Ramos (cell line): Measurements from ENCODE around the gene SMNDC1.
"Not testable (repeated sequence)": the region's sequence is repeated elsewhere in the genome, so short reads cannot be mapped to it uniquely, and the experiment has no call there.

Source experiments
- in situ Hi-C: fragments of 300-500 bp; cut with MboI; formaldehyde crosslinking; loops from one replicate; pipeline ENCODE4 v1.14.3; 2022; ENCODE audit warnings: low sequenced_read_pairs; ENCODE audit not compliant: unreplicated experiment

The SMNDC1 gene

DNA sequence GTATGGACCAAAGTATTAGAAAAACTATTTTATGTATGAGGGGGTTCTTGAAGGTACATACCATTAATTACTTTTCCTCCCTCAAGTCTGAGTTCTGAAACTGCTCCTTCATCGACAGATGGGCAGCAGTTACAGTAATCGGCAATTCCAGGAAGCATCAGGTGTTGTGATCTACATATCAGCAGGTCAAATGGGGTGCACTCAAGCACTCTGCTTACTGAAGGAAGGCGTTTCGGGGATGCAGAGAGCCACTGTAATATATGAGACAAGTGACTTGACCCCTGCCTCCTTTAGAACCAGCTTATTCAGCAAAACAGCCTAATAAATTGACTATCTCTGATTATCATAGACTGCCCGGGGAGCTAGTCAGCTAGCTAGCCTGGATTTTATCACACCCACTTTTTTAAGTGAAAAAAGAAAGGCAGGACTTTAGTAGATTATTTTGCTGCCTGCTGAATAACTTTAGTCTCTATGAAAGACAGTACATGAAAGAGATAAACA lies 4.2 kb downstream of the SMNDC1 start:
- in situ Hi-C loops = no loop called here

DNA sequence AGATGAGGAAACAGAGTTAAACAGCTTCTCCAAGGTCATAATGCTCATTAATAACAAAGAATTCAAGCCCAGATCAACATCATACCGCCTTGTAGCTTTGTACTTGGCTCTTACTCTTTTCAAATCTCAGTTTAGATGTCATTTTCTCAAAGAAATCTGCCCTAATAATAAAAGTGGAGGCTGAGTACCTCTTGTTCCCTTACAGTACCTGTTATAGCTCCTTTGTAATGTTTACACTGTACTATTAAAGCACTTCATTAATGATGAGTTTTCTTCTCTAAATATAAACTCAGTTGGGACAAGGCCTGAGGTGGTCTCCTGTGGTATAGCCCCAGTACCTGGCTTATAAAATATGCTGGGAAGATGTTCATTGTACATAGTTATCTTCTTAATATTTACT lies 7.8 kb downstream of the SMNDC1 start:
- in situ Hi-C loops = no loop called here

DNA sequence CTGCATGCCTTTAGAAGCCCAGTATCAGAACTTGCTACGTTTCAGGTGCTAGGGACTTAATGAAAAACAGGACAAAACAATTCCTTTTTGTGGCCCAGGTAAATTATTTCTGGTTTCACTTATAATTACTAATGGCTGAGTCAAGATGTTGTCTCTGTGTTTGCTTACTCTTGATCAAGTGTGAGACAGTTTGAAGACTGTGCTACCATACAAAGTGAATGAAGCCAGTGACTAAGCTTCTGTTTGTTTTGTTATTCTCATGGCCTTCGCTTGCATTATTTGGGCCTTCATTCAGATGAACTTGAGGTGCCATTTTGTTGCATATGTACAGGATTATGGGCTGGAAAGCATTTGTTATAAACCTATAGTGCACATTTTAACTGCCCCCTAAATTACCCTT lies 17.9 kb downstream of the SMNDC1 start:
- in situ Hi-C loops = loop anchor here (10.0 kb wide), 1 partner anchor 152 kb away; no protein-coding TSS in a partner anchor

DNA sequence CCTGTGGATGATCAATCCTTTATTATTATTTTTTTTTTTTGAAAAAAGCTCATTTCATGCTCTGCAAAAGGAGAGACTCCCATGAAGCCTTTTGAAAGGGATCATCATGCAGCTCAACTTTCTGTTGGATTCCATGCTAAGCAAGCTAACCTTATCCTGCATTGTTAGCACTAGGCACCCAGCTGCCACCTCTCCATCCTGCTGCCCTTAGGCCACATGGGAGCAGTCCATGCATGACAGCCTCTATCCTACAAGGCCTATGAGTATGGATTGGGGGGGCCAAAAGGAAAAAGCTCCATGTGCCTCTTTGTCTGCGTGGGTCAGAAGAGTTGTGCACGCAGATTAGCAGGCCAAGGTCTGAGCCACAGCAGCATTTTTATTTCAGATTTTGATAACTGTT lies 19.2 kb downstream of the SMNDC1 start:
- in situ Hi-C loops = loop anchor here (10.0 kb wide), 1 partner anchor 151 kb away; no protein-coding TSS in a partner anchor

DNA sequence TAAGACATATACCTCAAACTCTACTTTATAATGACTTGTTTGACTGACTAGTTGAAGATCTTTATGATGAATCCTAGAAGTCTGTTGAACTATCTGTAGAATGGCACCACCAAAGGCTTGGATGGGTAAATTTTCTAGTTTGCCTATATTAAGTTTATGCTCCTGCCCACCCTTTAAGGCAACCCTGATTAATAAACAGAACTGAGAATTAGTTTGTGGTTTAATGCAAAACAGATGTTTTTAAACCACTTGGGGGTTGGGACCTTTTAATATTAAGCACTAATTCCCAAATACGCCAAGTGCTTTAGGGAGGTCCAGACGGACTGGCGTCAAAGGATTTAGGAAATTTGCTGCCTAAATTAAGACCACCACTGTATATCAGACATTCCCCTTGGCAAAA lies 20.5 kb downstream of the SMNDC1 start:
- in situ Hi-C loops = loop anchor here (10.0 kb wide), 1 partner anchor 149 kb away; no protein-coding TSS in a partner anchor

DNA sequence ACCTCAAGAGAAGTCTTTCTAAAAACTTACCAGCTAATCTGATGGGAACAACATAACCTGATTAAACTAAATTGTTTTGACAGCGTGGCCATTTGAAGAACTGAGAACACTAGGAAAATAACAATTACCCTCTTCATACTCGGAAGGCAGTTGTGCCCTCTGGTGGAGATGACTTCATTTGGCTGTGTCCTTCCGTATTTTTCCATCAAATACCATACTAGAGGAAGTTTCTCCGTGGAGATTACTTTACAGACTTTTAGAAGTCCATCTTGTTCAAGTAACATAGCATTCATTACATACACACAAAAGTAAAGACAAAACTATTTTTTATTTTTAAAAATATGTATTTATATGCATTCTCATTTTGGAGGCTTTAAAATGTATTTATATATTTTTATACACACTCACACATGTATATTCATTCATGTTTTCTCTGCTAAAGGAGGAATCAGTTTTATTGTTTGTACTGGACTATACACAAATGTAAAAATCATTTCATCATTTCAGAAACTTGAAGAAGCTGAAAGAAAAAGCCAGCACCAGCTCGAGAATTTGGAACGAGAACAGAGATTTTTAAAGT lies 25.2 kb downstream of the SMNDC1 start:
- in situ Hi-C loops = no loop called here

DNA sequence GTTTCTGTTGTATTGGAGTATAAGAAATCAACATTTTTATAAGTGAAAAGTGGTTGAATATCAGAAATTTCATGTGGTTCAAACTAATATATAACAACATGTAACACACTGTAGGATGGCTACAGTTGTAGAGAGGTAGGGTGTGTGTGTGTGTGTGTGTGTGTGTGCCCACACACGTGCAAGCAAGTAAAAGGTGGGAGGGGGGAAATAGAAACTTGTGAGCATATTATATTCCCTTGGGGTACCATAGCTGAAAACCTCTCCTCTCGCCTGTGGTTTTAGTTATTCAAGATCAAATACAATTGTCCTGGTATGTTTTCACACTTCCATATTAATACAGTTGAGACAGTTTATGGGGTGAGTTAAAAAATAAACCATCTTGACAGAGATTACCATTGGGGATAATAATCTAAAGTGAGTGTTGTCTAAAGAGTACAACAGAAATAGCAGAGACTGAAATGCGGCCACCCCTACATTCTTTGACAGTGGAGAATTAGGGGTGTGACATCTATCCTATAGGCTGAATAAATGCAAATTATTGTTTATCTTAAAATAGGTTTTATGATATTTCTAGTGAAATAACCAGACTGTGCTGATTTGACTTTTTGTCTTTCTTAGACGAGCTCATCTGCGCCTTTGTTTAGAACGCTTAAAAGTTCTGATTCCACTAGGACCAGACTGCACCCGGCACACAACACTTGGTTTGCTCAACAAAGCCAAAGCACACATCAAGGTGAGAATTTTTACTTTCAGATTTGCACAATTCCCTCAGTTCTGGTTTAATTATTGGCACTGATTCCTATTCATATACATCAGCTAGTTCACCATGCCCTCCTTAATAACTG lies 25.9 kb downstream of the SMNDC1 start:
- in situ Hi-C loops = no loop called here

DNA sequence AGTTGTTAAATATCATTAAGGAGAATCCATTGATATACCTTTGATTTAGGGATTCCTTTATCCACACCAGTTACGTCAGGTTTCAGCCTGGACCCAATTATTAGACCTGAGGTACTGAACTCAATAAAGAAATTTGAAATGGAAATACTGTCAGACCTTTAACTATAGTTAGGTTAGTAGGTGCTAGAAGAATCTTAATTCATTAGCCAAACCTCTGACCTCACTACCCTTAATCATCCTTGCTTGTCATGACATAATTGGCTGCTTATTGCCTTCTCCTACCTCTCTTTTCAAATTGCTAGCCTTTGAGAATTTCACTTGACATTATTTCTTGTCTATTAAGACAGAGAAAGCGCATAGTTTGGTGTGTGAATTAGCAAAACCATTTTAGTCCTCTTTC lies 27.1 kb downstream of the SMNDC1 start:
- in situ Hi-C loops = no loop called here

DNA sequence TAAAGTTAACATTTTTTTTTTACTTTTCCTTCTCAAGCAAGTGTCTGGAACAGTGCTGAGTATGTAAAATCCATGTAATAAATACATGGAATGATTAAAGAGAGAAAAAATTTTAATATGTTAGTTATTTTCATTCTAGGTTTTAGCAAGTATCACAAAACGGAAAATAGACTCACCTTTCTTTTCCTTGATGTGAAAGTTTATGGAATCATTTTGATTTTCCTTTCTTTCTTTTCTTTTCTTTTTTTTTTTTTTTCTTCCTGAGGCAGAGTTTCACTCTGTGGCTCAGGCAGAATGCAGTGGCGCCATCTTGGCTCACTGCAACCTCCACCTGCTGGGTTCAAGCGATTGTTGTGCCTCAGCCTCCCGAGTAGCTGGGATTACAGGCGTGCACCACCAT lies 28.1 kb downstream of the SMNDC1 start:
- in situ Hi-C loops = no loop called here

DNA sequence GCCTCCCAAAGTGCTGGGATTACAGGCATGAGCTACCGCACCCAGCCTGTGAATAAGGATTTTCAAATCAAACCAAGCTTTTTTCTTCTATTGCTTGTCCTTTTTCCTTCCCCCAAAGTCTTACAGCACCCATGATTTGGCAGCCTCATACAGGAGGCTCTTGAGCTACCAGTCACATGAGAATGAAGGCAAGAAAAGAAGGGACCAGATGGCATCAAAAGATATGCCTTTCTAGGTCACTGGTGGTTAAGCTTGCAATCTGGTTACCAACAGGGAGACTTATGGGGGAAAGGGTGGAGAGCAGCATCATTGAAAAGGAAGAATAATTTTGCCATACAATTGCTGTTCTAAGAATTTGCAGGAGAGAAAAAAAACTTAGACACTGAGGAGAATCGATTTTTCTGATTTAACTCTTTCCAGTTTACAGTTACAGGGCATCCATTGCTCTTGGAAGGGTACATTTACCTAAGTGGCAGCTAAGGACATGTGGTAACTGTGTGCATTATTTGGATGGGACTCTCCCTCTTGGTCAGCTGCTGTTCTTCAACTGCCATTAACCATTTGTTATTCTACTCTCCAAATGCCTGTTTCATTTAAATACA lies 29.5 kb downstream of the SMNDC1 start:
- in situ Hi-C loops = no loop called here

DNA sequence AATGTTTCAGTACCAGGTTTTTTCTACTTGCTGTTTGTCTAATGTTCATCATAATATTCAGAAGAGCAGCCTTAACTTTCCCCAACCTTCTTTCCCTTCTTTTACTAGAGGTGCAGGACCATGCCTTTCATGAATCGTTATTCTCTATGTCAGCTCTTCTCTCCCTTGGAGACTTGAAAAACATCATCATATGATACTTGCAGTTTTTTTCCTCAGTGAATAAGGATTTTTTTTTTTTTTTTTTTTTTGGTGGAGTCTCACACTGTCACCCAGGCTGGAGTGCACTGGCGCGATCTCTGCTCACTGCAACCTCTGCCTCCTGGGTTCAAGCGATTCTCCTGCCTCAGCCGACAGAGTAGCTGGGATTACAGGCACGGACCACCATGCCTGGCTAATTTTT lies 30.1 kb downstream of the SMNDC1 start:
- in situ Hi-C loops = no loop called here

DNA sequence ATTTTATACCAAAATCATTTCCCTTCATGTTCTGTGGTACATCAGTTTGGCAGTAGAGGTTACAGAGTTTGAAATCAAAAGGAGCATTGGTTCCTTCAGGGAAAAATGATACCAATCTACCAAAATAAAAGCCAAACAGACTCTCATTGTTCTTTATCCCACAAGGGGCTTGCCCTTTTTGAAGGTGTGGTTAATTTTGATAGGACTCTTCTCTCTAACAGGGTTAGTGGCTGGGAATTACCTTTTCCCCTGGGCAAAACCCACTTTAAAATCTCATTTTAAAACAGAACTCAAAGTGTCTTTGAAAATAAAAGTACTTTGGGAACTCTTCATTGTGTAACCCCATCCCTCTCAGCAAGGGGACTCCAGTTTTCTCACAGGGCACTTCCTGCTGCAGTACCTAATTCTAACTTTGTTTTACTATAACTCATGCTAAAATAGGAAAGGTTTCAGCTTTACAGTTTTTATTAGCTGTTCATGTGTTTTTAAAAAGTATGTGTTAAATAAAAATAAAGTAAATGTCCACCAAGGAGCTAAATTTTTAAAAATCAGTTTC lies 30.6 kb downstream of the SMNDC1 start:
- in situ Hi-C loops = no loop called here

DNA sequence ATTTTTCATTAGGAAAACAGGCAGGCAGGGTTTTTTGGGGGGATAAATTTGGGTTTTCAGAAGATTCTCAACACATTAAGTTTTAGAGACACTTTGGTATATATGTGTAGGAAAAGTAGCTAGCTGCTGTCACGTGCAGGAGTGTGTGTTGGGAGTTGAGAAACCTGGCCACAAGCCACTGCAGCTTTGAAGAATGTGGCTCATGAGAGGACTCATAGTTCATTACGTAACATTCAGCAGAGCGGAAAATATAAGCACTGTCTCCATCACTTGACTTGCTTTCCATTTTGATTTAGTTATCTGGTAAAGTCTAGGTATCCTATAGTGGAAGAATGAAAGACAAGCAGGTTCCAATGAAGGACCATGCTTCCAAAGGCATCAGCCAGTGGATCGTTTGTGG lies 31.2 kb downstream of the SMNDC1 start:
- in situ Hi-C loops = no loop called here

DNA sequence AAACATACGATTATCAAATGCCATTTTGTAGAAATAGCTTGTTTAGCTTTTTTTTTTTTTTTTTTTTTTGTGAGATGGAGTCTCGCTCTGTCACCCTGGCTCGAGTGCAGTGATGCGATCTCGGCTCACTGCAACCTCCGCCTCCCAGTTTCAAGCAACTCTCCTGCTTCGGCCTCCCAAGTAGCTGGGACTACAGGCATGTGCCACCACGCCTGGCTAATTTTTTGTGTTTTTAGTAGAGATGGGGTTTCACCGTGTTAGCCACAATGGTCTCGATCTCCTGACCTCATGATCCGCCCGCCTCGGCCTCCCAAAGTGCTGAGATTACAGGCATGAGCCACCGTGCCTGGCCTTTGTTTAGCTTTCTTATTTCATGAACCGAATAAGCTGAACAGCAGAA lies 31.7 kb downstream of the SMNDC1 start:
- in situ Hi-C loops = not testable (repeated sequence)

DNA sequence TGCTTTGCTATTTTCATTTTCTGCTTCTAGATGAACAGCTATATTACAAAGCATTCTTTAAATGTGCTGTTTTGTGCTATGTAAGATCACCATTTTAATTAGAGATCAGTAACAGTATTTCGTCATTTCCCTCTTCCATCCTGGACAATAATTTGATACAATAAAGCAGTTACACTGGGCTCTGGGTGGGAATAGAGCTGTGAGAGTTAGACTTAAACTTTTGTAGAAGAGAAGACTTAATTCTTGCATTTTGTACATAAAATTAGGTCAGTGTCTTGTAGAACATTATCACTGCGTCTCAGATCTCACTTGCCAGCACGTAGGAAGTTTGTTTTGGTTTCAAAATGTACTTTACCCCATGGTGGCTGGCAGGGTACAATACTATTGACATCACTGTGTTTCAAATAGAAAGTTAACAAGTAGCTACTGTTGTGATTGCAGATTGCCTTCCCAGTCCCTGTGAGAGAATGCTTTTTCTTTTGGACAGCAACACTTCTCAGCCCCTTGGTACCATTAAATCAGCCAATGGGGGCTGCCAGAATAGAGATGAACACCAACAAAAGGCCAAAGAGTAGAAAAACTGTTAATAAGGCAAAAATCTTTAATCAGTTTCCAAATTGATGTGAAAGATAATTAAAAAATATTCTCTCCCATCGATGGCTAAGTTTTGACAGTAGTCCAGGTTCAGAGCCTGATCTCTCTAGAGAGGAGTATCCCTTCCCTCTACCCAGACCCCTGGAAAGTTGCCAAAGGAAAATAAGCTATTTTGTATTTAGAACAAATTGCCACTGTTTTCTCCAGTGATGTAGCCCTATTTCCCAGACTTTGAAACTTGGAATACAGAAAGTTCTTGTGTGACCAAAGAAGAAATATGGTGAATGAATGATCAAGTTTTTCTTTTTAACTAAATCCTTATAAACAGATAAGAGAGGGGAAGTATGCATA lies 35.1 kb downstream of the SMNDC1 start:
- in situ Hi-C loops = no loop called here

DNA sequence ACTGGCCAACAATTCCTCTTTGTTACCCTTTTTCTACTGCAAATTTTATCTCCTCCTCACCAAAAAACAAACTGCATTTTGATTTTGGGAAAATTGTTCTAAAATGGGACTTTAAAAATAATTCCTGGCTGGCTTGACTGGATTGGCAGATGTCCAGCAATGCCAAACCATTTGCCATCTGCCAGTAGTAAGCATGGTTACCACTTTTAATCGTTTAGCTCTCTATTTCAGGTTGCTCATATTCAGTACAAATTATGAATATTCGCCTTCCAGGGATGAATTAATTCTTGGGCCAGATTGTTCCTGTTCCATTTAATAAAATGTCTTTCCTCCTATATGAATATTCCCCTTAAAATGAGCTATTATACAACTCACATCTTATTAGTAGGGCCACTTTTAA lies 35.7 kb downstream of the SMNDC1 start:
- in situ Hi-C loops = no loop called here

DNA sequence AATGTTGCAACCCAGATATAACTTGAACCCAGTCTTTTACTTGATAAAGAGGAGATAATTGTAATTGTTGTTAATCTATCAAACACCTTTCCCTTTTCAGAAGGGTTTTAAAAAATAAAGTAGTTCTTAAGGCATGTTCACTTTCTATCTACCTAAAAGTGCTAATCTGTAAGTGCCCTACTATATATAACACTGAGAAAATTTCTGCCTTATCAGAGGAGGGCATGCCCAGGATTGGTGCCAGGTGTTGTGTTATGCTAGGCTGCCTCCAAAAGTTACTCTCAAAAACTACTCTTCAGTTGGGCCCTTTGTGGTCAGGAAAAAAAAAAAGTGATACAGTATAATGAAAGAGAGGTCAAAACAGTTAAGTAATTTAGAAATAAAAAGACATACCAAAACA lies 36.3 kb downstream of the SMNDC1 start:
- in situ Hi-C loops = no loop called here

DNA sequence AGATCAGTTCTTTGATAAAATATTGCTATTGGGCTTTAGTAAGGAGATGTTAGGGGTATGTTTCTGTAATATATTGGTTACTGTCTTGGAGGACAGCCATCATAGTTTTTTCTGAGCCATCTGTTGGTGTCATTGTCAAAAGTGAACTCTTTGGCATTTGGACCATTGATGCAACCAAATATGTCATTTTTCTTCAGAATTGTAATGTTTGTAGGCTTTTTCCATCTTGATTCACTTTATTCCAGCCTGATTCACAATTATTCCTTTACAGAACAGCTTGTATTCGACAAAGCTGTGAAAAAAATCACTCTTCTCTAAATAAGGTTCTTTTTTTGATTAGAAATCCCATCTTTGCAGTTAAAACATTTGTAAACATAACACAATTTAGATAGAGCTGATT lies 37.4 kb downstream of the SMNDC1 start:
- in situ Hi-C loops = no loop called here

DNA sequence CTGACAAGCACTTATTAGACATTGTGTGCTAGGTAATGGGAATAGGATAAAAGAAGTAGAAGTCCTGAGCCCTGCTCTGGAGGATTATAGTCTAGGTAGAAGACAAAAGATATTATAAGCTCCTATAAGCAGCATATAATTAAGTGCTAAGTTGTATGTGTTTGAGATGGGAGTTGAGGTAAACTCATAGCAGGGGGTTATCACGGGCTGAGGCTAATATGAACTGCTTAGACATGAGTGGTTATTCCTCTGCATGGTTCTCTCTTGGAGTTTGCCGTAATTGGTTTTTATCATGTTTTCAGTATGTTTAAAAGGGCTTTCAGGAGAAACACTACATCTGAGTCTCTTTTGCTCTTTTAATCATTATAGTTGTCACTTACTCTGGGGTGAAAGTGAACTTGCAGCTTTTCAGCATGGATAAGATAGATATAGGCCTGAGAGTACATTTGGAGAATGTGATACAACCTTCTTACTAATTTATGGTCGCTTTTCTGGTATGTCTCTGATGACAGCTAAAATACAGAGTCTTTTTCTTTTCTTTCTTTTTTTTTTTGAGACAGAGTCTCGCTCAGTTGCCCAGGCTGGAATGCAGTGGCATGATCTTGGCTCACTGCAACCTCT lies 39.0 kb downstream of the SMNDC1 start:
- in situ Hi-C loops = no loop called here
